NCI-H1417 treated with DMSO at 0.1 percent for 48 hours (cell line): ENCODE measurements around the gene ACTN4.
"Not testable (repeated sequence)": the region's sequence is repeated elsewhere in the genome, so short reads cannot be mapped to it uniquely, and the experiment has no call there.

Experiments used
- DNase-seq: peaks from one replicate; lab custom pipeline; 2025; lab: John Stamatoyannopoulos, UW

Gene ACTN4

GRCh38 chr19:38770228-38770948 is 122.9 kb downstream of the ACTN4 start:
- DNase-seq = not testable (repeated sequence)

- not testable (repeated sequence) for DNase-seq
Observed at GRCh38 chr19:38770949-38771275, 123.5 kb downstream of the ACTN4 start.

GRCh38 chr19:38771569-38771968 is 124.1 kb downstream of the ACTN4 start:
- DNase-seq = not testable (repeated sequence)

GRCh38 chr19:38773469-38774177 is 126.2 kb downstream of the ACTN4 start, which contains the start of gene LGALS7:
TSS of gene LGALS7 (minus strand) at chr19:38773517. CDS start at chr19:38773492, 25 bp downstream.
- DNase-seq = no peak

- no peak for DNase-seq
Observed at GRCh38 chr19:38774181-38774950, 126.9 kb downstream of the ACTN4 start.

GRCh38 chr19:38778733-38779132 is 131.3 kb downstream of the ACTN4 start:
- DNase-seq = no peak

GRCh38 chr19:38780443-38780842 is 133.0 kb downstream of the ACTN4 start:
- DNase-seq = no peak

- no peak for DNase-seq
Observed at GRCh38 chr19:38781058-38781457, 133.6 kb downstream of the ACTN4 start.
